HEK293 (cell line): Measurements from ENCODE around the gene ABAT.

Experiments
- CTCF ChIA-PET: fragments of 350-600 bp; formaldehyde crosslinking; extraction: SDS; loops from one replicate; lab custom pipeline; 2021; ENCODE audit warnings: antibody characterized with exemption; lab: Yijun Ruan, JAX
- POLR2A ChIA-PET: fragments of 300-600 bp; formaldehyde crosslinking; extraction: SDS; loops from one replicate; lab custom pipeline; 2020; ENCODE audit warnings: antibody characterized with exemption, inconsistent platforms; lab: Yijun Ruan, JAX
- H3K27ac ChIP-seq: fragments of 200-500 bp; sonication (Bioruptor generic); 2 replicates; pipeline ENCODE4 v1.5.1; 2014; ENCODE audit warnings: low read depth, low read length, control low read depth, inconsistent platforms; ENCODE audit errors: extremely low read depth
- H3K36me3 ChIP-seq, 2 experiments: fragments of 200-500 bp in 1 of 2; sonication (Bioruptor generic) in 1 of 2; 1 replicate in 1 of 2; 2 replicates in 1 of 2; pipeline ENCODE4 v1.5.1; 2014 to 2017; ENCODE audit warnings: inconsistent platforms in 2 of 2, low read length in 2 of 2; ENCODE audit not compliant: control insufficient read depth in 2 of 2, insufficient read depth in 1 of 2
- H3K4me1 ChIP-seq: fragments of 200-500 bp; sonication (Bioruptor generic); 2 replicates; pipeline ENCODE4 v1.5.1; 2014; ENCODE audit warnings: mild to moderate bottlenecking, low read length, inconsistent platforms; ENCODE audit not compliant: control insufficient read depth, insufficient read depth
- H3K4me3 ChIP-seq: 2 replicates; pipeline ENCODE4 v1.5.1; 2011; ENCODE audit warnings: low read depth, mild to moderate bottlenecking, control low read depth, low read length, moderate library complexity
- H3K9me3 ChIP-seq: fragments of 200-500 bp; sonication (Bioruptor generic); 2 replicates; pipeline ENCODE4 v1.5.1; 2014; ENCODE audit warnings: low read depth, low read length, inconsistent platforms; ENCODE audit not compliant: control insufficient read depth, insufficient read depth
- EGR2 ChIP-seq: fragments of 450-650 bp; formaldehyde crosslinking; IDR thresholded peaks from 2 replicates; pipeline ENCODE4 v1.5.1; 2016; ENCODE audit warnings: low read depth, missing biosample characterization, missing genetic modification characterization
- HIC1 ChIP-seq: fragments of 450-650 bp; formaldehyde crosslinking; IDR thresholded peaks from 2 replicates; pipeline ENCODE4 v1.5.1; 2016; ENCODE audit warnings: missing biosample characterization, missing genetic modification characterization
- HOXD13 ChIP-seq: sonication (generic); formaldehyde crosslinking; IDR thresholded peaks from 2 replicates; pipeline ENCODE4 v1.8.0; 2022; ENCODE audit warnings: missing genetic modification reagents, borderline replicate concordance
- INSM2 ChIP-seq: fragments of 450-650 bp; formaldehyde crosslinking; IDR thresholded peaks from 2 replicates; pipeline ENCODE4 v1.5.1; 2016; ENCODE audit warnings: missing biosample characterization, missing genetic modification characterization
- PBX3 ChIP-seq: sonication (generic); formaldehyde crosslinking; IDR thresholded peaks from 2 replicates; pipeline ENCODE4 v1.8.1; 2022; ENCODE audit warnings: mild to moderate bottlenecking, moderate library complexity, missing genetic modification reagents
- PRDM1 ChIP-seq: fragments of 450-650 bp; formaldehyde crosslinking; IDR thresholded peaks from 2 replicates; pipeline ENCODE4; 2016; ENCODE audit warnings: missing biosample characterization, missing genetic modification characterization
- PRDM2 ChIP-seq: fragments of 450-650 bp; formaldehyde crosslinking; IDR thresholded peaks from 2 replicates; pipeline ENCODE4 v1.5.1; 2016; ENCODE audit warnings: missing biosample characterization, missing genetic modification characterization, borderline replicate concordance
- REPIN1 ChIP-seq: fragments of 450-650 bp; formaldehyde crosslinking; IDR thresholded peaks from 2 replicates; pipeline ENCODE4 v1.5.1; 2017; ENCODE audit warnings: missing biosample characterization, missing genetic modification characterization, low read depth
- SCRT2 ChIP-seq: fragments of 450-650 bp; formaldehyde crosslinking; IDR thresholded peaks from 2 replicates; pipeline ENCODE4 v1.5.1; 2016; ENCODE audit warnings: missing biosample characterization, missing genetic modification characterization
- ZFP69B ChIP-seq: fragments of 450-650 bp; formaldehyde crosslinking; IDR thresholded peaks from 2 replicates; pipeline ENCODE4 v1.5.1; 2016; ENCODE audit warnings: missing biosample characterization, missing genetic modification characterization
- ZNF146 ChIP-seq: fragments of 450-650 bp; formaldehyde crosslinking; IDR thresholded peaks from 2 replicates; pipeline ENCODE4 v1.5.1; 2016; ENCODE audit warnings: missing biosample characterization, missing genetic modification characterization
- ZNF223 ChIP-seq: fragments of 450-650 bp; formaldehyde crosslinking; IDR thresholded peaks from 2 replicates; pipeline ENCODE4 v1.5.1; 2016; ENCODE audit warnings: missing biosample characterization, missing genetic modification characterization
- ZNF23 ChIP-seq: fragments of 450-650 bp; formaldehyde crosslinking; IDR thresholded peaks from 2 replicates; pipeline ENCODE4 v1.5.1; 2016; ENCODE audit warnings: missing biosample characterization, missing genetic modification characterization, borderline replicate concordance
- ZNF280D ChIP-seq: fragments of 450-650 bp; formaldehyde crosslinking; IDR thresholded peaks from 2 replicates; pipeline ENCODE4 v1.5.1; 2016; ENCODE audit warnings: missing biosample characterization, missing genetic modification characterization
- ZNF529 ChIP-seq: fragments of 450-650 bp; formaldehyde crosslinking; IDR thresholded peaks from 2 replicates; pipeline ENCODE4 v1.5.1; 2017; ENCODE audit warnings: missing genetic modification characterization, missing biosample characterization; ENCODE audit not compliant: insufficient replicate concordance
- ZNF548 ChIP-seq: fragments of 450-650 bp; formaldehyde crosslinking; IDR thresholded peaks from 2 replicates; pipeline ENCODE4 v1.5.1; 2016; ENCODE audit warnings: missing biosample characterization, missing genetic modification characterization
- ZNF580 ChIP-seq: fragments of 450-650 bp; formaldehyde crosslinking; IDR thresholded peaks from 2 replicates; pipeline ENCODE4 v1.5.1; 2016; ENCODE audit warnings: missing biosample characterization, missing genetic modification characterization
- ZNF639 ChIP-seq: fragments of 450-650 bp; formaldehyde crosslinking; IDR thresholded peaks from 2 replicates; pipeline ENCODE4 v1.5.1; 2016; ENCODE audit warnings: missing biosample characterization, missing genetic modification characterization
- ZNF791 ChIP-seq: fragments of 450-650 bp; formaldehyde crosslinking; IDR thresholded peaks from 2 replicates; pipeline ENCODE4 v1.5.1; 2016; ENCODE audit warnings: missing biosample characterization, missing genetic modification characterization
- ZSCAN30 ChIP-seq: fragments of 450-650 bp; IDR thresholded peaks from 2 replicates; pipeline ENCODE4 v1.5.1; 2018; ENCODE audit warnings: missing biosample characterization, mild to moderate bottlenecking, missing genetic modification characterization, moderate library complexity

The ABAT gene

GRCh38 chr16:8646326-8647053 lies 27.9 kb upstream of the ABAT start:
- TF ChIP-seq HOXD13 (CRISPR knock-in tag), result no peak
- no peak for TF ChIP-seq ZNF548 (tag by site-specific recombination)
- TF ChIP-seq ZNF146 (tag by site-specific recombination), result no peak
- no peak for TF ChIP-seq ZSCAN30 (tag by site-specific recombination)
- TF ChIP-seq ZNF529 (tag by site-specific recombination), result no peak
- TF ChIP-seq HIC1, result no peak
- no peak for TF ChIP-seq ZNF23 (tag by site-specific recombination)
- TF ChIP-seq ZNF791, result no peak
- TF ChIP-seq ZFP69B (tag by site-specific recombination), result no peak
- TF ChIP-seq ZNF639 (tag by site-specific recombination), result no peak
- TF ChIP-seq PBX3 (CRISPR knock-in tag), result no peak
- no peak for TF ChIP-seq SCRT2 (tag by site-specific recombination)
- no peak for TF ChIP-seq ZNF580
- TF ChIP-seq PRDM1, result no peak
- no peak for TF ChIP-seq REPIN1
- TF ChIP-seq EGR2 (tag by site-specific recombination), result no peak
- TF ChIP-seq ZNF223 (tag by site-specific recombination), result no peak
- TF ChIP-seq PRDM2 (tag by site-specific recombination), result no peak
- TF ChIP-seq ZNF280D (tag by site-specific recombination), result no peak
- TF ChIP-seq INSM2, result no peak
- Histone ChIP-seq H3K4me3 (no peak overlapping the region), H3K4me1 (no peaks in the 10 kb centered on the region), H3K27ac (no peak overlapping the region), H3K9me3 (no peaks in the 10 kb centered on the region), H3K36me3 (peaks cover 0 to 69% of the 10 kb centered on the region in 2 experiments; a peak in 2 of 3 replicates)
- POLR2A ChIA-PET, result no interaction called here
- CTCF ChIA-PET, result interaction anchor here (1.2 kb wide), 2 partner anchors 9 to 14 kb away, joined by 3 read pairs; no protein-coding TSS in a partner anchor
